ENCODE measurements around the gene SLC5A2.
"Not testable (repeated sequence)": the region's sequence is repeated elsewhere in the genome, so short reads cannot be mapped to it uniquely, and the experiment has no call there.

The SLC5A2 gene

DNA sequence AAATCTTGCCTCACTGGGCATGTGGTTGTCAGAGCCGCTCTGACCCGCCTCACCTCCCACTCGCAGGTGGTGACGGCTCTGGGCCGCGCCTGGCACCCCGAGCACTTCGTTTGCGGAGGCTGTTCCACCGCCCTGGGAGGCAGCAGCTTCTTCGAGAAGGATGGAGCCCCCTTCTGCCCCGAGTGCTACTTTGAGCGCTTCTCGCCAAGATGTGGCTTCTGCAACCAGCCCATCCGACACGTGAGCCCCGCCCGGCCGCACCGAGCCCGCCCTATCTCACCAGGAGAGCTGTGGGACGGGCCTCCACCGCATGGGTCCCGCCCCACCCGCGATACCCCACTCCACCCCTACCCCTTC is 7.0 kb upstream of the SLC5A2 start:
- no peak for DNase-seq (ENCODE audit: low read depth)

GRCh38 chr16:31476303-31477219 is 6.4 kb upstream of the SLC5A2 start:
- no peak for DNase-seq (ENCODE audit: low read depth)

GRCh38 chr16:31477220-31478216 is 5.4 kb upstream of the SLC5A2 start:
- DNase-seq (ENCODE audit: low read depth), result no peak

DNA sequence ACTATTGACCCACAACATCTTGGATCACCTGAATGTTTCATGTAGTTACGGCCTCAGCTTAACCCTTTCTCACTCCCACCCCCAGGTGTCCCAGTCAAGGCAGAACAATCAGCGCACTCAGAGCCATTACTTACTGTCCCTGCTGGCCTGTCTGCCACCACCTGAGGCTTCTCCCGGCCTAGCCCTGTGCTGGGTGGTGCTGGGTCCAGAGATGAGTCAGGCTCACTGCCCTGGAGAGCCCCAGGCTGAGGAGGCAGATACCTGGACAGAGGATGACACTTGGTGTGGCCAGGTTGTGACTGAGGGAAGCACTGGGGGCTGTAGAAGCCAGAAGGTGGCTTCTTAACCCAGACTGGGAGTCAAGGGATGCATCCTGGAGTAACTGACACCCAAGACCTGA is 4.0 kb upstream of the SLC5A2 start:
- DNase-seq (ENCODE audit: low read depth), result no peak

GRCh38 chr16:31479751-31480150 is 3.2 kb upstream of the SLC5A2 start:
- no peak for DNase-seq (ENCODE audit: low read depth)

- DNase-seq (ENCODE audit: low read depth), result no peak
These were observed 1.9 kb upstream of the SLC5A2 start for GRCh38 chr16:31480851-31481536.

- DNase-seq (ENCODE audit: low read depth), result not testable (repeated sequence)
These were observed 1.1 kb downstream of the SLC5A2 start for GRCh38 chr16:31484048-31484447.

DNA sequence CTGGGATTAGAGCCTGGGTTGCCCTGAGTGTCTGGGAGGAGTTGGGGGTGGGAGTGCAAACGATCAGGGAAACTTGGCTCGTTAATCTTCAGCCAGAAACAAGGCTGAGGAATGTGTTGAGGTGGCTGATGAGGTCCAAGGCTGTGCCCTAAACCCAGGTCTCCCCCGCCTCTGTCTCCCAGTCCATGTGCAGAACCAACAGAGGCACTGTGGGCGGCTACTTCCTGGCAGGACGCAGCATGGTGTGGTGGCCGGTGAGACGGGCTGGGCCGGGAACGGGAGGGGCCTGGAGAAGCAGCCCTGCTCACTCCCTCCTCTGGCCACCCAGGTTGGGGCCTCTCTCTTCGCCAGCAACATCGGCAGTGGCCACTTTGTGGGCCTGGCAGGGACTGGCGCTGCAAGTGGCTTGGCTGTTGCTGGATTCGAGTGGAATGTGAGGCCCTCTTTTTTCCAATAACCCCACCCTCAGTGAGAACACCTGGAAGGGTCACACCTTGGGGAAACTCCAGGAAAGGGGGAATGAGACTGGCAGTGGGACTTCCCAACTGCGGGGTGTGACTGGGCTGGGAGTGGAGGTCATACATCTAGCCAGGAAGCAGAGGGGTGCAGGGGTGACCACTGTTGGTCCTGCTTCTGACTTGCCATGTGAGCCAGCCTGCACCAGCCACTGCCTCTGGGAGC is 1.7 kb downstream of the SLC5A2 start:
- no peak for DNase-seq (ENCODE audit: low read depth)

DNA sequence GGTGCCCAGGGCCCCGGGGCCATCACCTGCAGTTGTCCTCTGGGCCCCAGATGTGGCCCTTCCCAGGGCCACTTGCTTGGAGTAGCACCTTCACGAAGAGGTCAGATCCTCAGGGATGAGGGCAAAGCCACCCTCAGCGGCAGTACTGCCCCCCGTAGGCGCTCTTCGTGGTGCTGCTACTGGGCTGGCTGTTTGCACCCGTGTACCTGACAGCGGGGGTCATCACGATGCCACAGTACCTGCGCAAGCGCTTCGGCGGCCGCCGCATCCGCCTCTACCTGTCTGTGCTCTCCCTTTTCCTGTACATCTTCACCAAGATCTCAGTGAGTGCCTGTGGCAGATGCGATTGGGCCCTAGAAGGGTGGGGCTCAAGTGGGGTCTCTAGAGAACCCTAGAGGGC is 2.6 kb downstream of the SLC5A2 start:
- no peak for DNase-seq (ENCODE audit: low read depth)

DNA sequence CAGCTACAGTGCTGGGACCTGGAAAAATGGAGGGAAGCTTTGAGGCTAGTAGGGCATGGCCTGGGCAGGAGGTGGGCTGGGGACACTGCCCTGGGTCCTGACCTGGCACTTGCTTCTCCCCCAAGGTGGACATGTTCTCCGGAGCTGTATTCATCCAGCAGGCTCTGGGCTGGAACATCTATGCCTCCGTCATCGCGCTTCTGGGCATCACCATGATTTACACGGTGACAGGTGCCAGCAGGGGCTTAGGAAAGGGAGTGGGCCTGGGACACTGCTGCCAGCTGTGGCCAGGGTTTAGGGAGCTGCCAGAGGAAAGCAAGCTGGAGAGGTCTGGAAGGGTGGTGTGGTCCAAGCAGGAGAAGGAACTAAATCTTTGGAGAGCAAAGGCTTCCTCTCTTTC is 3.1 kb downstream of the SLC5A2 start:
- no peak for DNase-seq (ENCODE audit: low read depth)

GRCh38 chr16:31487071-31487719 is 4.3 kb downstream of the SLC5A2 start:
- DNase-seq (ENCODE audit: low read depth), result no peak

DNA sequence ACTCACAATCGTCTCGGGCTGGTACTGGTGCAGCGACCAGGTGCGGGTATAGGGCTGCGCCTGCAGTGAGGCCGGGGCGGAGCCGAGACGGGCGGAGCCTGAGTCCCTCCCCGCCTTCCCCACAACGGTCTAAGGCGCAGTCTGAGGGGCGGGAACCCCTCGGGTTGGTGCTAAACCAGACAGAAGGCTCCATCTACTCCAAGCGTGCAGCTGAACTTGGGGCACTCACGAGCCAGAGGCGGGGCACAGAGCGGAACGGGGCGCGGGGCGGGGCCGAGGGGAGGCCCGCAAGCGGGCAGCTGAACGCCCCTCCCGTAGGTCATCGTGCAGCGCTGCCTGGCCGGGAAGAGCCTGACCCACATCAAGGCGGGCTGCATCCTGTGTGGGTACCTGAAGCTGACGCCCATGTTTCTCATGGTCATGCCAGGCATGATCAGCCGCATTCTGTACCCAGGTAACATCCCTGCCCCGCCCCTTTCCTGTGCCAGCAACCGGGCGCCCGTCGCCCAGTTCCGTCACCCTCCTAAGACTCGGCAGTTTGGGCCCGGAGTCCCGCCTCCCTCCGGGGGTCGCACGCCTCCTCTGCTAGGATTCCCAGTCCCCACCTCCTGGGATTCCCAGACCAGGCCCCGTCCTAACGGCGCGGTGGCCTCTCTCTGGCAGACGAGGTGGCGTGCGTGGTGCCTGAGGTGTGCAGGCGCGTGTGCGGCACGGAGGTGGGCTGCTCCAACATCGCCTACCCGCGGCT is 5.0 kb downstream of the SLC5A2 start:
- DNase-seq (ENCODE audit: low read depth), result peak; percentile 12

- no peak for DNase-seq (ENCODE audit: low read depth)
These were observed 5.8 kb downstream of the SLC5A2 start for GRCh38 chr16:31488468-31489297.

DNA sequence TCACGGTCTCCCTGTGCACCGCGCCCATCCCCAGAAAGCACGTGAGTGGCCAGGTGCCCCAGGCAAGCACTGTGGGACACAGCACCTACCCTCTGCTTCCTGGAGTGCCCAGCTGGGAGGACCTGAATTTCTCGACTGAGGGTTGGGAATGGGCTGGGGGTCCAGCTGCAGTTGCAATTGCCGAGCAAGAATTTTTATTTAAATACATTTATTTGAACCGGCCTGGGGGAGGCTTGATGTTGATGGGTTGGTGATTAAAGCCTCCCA is 6.3 kb downstream of the SLC5A2 start:
- no peak for DNase-seq (ENCODE audit: low read depth)

- DNase-seq (ENCODE audit: low read depth), result no peak
These were observed 7.0 kb downstream of the SLC5A2 start for GRCh38 chr16:31489616-31490584.

DNA sequence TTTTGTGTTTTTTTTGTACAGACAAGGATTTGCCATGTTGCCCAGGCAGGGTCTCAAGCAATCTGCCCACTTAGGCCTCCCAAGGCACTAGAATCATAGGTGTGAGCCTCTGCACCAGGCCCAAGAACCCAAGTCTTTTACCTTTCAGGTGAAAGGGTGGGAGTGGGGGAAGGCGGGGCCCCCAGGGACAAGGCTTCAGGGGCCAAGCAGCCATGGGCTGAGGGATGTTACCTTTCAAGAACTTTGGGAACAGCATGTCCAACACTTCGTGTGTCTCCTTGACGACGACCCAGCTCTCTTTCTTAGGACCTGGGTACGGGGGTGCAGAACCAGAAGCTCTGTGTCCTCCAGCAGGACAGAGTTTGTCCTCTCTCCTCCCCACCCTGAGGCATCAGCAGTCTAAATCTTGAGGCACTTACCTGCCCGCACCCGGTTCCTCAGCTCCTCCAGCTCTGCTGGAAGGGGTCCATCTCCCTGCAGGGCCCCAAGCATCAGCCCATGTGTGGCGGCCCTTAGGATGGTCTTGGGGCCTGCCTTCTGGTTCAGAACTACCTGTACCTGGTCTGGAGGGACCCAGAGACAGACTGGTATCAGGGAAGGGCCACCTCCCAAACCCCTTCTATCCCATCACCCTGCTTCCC is 9.0 kb downstream of the SLC5A2 start:
- DNase-seq (ENCODE audit: low read depth), result no peak

- DNase-seq (ENCODE audit: low read depth), result no peak
These were observed 10.7 kb downstream of the SLC5A2 start for GRCh38 chr16:31493506-31494125.

DNA sequence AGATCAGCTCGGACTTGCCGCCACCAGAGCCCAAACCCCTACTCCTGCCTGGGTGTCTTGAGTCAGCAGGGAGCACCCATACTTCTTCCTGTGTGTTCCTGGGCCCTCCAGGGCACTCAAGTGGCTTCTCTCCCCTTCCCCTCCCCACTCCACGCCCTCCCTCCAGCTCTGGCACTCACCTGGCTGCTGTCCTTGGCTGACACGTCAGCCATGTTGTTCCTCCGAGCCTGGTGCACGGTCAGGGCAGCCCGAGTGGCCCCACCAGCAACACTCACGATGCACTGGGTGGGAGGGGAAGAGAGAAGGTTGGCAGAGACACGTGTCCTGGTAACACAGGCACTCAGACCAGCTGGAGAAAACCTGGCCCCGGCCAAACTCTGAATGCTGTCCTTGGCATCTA is 13.7 kb downstream of the SLC5A2 start:
- DNase-seq (ENCODE audit: low read depth), result no peak

Data from fibroblast of gingiva (primary cell).